OCI-LY7 (cell line): ENCODE measurements around the gene RBM33.

Source experiments
- EZH2phosphoT487 ChIP-seq: fragments of 200-600 bp; sonication (generic); IDR thresholded peaks from 2 replicates; pipeline ENCODE4 v1.6.1; 2018; ENCODE audit warnings: low read depth, borderline replicate concordance, mild to moderate bottlenecking, mixed run types, antibody characterized with exemption, low read length, moderate library complexity, mixed read lengths
- TF ChIP-seq, protein P1 (sequence below): fragments of 200-600 bp; sonication (generic); conservative IDR thresholded peaks from 2 replicates; pipeline ENCODE4 v1.5.1; 2014; ENCODE audit warnings: mild to moderate bottlenecking, antibody characterized with exemption, low read length, moderate library complexity, mixed read lengths

DNA sequence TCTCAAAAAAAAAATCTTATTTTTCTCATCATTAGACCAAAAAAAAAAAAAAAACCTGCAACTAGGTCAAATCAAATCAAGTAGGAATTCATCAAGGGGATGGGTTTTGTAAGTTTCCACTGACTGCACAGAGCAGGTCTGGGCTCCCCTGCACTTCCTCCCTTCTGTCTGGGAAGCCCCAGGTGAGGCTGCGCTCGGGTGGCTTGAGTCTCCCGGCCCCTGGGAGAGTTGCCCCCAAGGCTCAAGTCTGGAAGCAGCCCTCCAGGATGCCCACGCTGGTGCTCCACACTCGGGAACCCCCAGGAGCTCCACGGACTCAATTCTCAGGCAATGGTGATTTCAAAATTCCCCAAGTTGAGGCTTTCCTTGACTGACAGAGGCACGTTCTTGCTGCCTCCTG, 41.7 kb upstream of the RBM33 start:
- TF ChIP-seq, protein P1, sequence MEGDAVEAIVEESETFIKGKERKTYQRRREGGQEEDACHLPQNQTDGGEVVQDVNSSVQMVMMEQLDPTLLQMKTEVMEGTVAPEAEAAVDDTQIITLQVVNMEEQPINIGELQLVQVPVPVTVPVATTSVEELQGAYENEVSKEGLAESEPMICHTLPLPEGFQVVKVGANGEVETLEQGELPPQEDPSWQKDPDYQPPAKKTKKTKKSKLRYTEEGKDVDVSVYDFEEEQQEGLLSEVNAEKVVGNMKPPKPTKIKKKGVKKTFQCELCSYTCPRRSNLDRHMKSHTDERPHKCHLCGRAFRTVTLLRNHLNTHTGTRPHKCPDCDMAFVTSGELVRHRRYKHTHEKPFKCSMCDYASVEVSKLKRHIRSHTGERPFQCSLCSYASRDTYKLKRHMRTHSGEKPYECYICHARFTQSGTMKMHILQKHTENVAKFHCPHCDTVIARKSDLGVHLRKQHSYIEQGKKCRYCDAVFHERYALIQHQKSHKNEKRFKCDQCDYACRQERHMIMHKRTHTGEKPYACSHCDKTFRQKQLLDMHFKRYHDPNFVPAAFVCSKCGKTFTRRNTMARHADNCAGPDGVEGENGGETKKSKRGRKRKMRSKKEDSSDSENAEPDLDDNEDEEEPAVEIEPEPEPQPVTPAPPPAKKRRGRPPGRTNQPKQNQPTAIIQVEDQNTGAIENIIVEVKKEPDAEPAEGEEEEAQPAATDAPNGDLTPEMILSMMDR: no peak
- no peak for TF ChIP-seq EZH2phosphoT487
